ENCODE data around the gene VOPP1. TPM values are rescaled to one million over a fixed set of nuclear protein-coding genes. Genes with fewer than 3 reads are reported as not detected.

The VOPP1 gene
- total and polyA plus RNA-seq, 10 of the 15 experiments (the other 5 are each of a cell fraction or from before 2014, with no cell fraction given) = 32.8 to 206 (median 129) TPM

DNA sequence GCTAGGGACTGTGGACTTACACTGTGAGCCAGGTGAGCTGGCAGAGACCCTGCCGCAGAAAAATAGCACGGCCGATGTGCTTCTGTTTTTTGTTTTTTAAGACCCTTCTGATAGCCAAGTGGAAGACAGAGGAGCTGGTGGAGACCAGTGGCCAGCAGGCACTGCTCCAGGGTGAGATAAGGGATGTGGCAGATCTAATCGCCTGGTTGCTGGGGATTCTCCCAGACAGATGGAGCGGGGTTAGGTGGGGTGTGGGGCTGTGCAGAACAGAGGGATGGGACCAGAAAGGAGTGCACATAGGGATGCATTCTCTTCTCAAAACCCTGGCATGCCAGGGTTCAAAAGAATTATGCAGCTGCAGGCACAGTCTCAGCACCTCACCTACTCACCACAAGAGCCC lies 82.2 kb downstream of the VOPP1 start:
- no peak overlapping the region for H3K4me2 ChIP-seq (ENCODE audit: control insufficient read depth, insufficient read depth)
- H3K4me3 ChIP-seq = no peak overlapping the region
- H4K20me1 ChIP-seq (ENCODE audit: control insufficient read depth, insufficient read depth) = peaks cover 3% of the 10 kb centered on the region; the same call in 1 of the 2 replicates
- no peak for ATAC-seq
- DNase-seq (ENCODE audit: low read depth, low spot score) = no peak
- H3K9me3 ChIP-seq (replicated peaks; ENCODE audit: control insufficient read depth, insufficient read depth, low read length) = no peaks in the 10 kb centered on the region
- no peaks in the 10 kb centered on the region for H3K27me3 ChIP-seq (replicated peaks in 1 of 2; ENCODE audit: control insufficient read depth in 2 of 2, insufficient read depth in 2 of 2, low read length in 1 of 2)
- SMC1A ChIA-PET (ENCODE audit: uncharacterized antibody, unreplicated experiment) = interaction anchor here (0.8 to 1.0 kb wide), 2 partner anchors 38 to 55 kb away, joined by 3 read pairs; no protein-coding TSS in a partner anchor
- peaks cover 48 to 61% of the 10 kb centered on the region in 2 experiments for H3K36me3 ChIP-seq (ENCODE audit: control insufficient read depth in 2 of 2, insufficient read depth in 2 of 2, low read length in 1 of 2)
- H2AFZ ChIP-seq (ENCODE audit: control insufficient read depth, low read depth, low read length) = no peak overlapping the region
- intact Hi-C loops (cut with micrococcal nuclease; ENCODE audit: unreplicated experiment) = no loop called here
- peaks cover 4% of the 10 kb centered on the region for H3K79me2 ChIP-seq (ENCODE audit: control insufficient read depth, insufficient read depth, low read length)
- TF ChIP-seq ZNF622 (IDR thresholded peaks at IDR 0.05) (no peak), MYB (IDR thresholded peaks at IDR 0.05; ENCODE audit: borderline replicate concordance, low read depth, low read length) (no peak), CBX5 (IDR thresholded peaks at IDR 0.05; ENCODE audit: low read depth) (no peak), RBBP5 (conservative IDR thresholded peaks at IDR 0.05) (no peak), SMARCA5 (IDR thresholded peaks at IDR 0.05) (no peak), JUNB (IDR thresholded peaks at IDR 0.05) (no peak), ZBTB4 (CRISPR knock-in tag; IDR thresholded peaks at IDR 0.05) (no peak), SP1 (IDR thresholded peaks at IDR 0.05; ENCODE audit: low read depth, low read length) (no peak), BACH1 (IDR thresholded peaks at IDR 0.05; ENCODE audit: borderline replicate concordance) (no peak), CEBPB (IDR thresholded peaks at IDR 0.05; ENCODE audit: borderline replicate concordance in 1 of 2, low read depth in 2 of 2, low read length in 2 of 2) (no peak), MTA2 (IDR thresholded peaks at IDR 0.05; ENCODE audit: low read depth) (no peak), ASH2L (IDR thresholded peaks at IDR 0.05; ENCODE audit: borderline replicate concordance, low read depth) (no peak)
- TF ChIP-seq, protein P1, sequence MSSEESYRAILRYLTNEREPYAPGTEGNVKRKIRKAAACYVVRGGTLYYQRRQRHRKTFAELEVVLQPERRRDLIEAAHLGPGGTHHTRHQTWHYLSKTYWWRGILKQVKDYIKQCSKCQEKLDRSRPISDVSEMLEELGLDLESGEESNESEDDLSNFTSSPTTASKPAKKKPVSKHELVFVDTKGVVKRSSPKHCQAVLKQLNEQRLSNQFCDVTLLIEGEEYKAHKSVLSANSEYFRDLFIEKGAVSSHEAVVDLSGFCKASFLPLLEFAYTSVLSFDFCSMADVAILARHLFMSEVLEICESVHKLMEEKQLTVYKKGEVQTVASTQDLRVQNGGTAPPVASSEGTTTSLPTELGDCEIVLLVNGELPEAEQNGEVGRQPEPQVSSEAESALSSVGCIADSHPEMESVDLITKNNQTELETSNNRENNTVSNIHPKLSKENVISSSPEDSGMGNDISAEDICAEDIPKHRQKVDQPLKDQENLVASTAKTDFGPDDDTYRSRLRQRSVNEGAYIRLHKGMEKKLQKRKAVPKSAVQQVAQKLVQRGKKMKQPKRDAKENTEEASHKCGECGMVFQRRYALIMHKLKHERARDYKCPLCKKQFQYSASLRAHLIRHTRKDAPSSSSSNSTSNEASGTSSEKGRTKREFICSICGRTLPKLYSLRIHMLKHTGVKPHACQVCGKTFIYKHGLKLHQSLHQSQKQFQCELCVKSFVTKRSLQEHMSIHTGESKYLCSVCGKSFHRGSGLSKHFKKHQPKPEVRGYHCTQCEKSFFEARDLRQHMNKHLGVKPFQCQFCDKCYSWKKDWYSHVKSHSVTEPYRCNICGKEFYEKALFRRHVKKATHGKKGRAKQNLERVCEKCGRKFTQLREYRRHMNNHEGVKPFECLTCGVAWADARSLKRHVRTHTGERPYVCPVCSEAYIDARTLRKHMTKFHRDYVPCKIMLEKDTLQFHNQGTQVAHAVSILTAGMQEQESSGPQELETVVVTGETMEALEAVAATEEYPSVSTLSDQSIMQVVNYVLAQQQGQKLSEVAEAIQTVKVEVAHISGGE (CRISPR knock-in tag; IDR thresholded peaks at IDR 0.05) = no peak
- TF ChIP-seq, protein P2, sequence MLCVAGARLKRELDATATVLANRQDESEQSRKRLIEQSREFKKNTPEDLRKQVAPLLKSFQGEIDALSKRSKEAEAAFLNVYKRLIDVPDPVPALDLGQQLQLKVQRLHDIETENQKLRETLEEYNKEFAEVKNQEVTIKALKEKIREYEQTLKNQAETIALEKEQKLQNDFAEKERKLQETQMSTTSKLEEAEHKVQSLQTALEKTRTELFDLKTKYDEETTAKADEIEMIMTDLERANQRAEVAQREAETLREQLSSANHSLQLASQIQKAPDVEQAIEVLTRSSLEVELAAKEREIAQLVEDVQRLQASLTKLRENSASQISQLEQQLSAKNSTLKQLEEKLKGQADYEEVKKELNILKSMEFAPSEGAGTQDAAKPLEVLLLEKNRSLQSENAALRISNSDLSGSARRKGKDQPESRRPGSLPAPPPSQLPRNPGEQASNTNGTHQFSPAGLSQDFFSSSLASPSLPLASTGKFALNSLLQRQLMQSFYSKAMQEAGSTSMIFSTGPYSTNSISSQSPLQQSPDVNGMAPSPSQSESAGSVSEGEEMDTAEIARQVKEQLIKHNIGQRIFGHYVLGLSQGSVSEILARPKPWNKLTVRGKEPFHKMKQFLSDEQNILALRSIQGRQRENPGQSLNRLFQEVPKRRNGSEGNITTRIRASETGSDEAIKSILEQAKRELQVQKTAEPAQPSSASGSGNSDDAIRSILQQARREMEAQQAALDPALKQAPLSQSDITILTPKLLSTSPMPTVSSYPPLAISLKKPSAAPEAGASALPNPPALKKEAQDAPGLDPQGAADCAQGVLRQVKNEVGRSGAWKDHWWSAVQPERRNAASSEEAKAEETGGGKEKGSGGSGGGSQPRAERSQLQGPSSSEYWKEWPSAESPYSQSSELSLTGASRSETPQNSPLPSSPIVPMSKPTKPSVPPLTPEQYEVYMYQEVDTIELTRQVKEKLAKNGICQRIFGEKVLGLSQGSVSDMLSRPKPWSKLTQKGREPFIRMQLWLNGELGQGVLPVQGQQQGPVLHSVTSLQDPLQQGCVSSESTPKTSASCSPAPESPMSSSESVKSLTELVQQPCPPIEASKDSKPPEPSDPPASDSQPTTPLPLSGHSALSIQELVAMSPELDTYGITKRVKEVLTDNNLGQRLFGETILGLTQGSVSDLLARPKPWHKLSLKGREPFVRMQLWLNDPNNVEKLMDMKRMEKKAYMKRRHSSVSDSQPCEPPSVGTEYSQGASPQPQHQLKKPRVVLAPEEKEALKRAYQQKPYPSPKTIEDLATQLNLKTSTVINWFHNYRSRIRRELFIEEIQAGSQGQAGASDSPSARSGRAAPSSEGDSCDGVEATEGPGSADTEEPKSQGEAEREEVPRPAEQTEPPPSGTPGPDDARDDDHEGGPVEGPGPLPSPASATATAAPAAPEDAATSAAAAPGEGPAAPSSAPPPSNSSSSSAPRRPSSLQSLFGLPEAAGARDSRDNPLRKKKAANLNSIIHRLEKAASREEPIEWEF (IDR thresholded peaks at IDR 0.05; ENCODE audit: insufficient replicate concordance, low read depth, low read length) = no peak
- FAIRE-seq = no peak
- no peak overlapping the region for H3K27ac ChIP-seq (ENCODE audit: control insufficient read depth, insufficient read depth)
- RAD21 ChIA-PET (ENCODE audit: unreplicated experiment) = interaction anchor here (1.3 kb wide), 1 partner anchor 26 kb away, joined by 3 read pairs; no protein-coding TSS in a partner anchor
- no peak overlapping the region for H3K9ac ChIP-seq (ENCODE audit: control insufficient read depth, insufficient read depth, low read length)
- BruUV-seq (replicated peaks) = no TSS peak
- in situ Hi-C loops (cut with MboI) = no loop called here
- H3K4me1 ChIP-seq (ENCODE audit: control insufficient read depth, insufficient read depth, low read length) = no peaks in the 10 kb centered on the region
- POLR2A ChIA-PET = no interaction called here
- CTCF ChIA-PET = no interaction called here
- WGBS (ENCODE audit: insufficient coverage, insufficient replicate concordance, low lambda C conversion rate, missing lambda C conversion rate) = 100% methylated on average over 5 of the region's 5 CpGs
